ENCODE data around the gene NKD2. TPM values are rescaled to one million over a fixed set of nuclear protein-coding genes. Genes with fewer than 3 reads are reported as not detected.
"Not testable (repeated sequence)": the region's sequence is repeated elsewhere in the genome, so short reads cannot be mapped to it uniquely, and the experiment has no call there.

Gene NKD2
- total RNA-seq, 2 experiments from 2014 or later, result 0.17 to 0.30 TPM

DNA sequence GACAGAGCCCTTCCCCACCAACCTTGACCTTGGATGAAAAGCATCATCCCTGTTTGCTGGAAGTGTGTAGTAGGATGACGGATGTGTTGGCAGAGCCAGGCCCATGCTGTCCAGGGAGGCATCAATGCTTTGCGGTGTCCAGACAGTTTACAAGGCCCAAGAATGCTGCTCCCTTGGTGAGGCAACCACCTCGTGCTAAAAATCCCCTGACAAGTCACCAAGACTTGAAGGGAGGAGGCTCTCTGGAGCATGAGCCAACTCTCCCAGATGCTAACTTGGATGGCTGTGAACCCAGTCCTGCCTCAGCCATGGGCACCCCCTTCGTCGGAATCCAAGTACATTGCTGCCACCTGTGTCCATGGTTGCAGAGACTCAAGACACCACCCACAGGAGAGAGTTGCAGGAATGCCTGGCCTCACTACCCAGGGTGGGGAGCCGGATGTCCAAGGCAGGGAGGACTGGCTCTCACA is 9.5 kb upstream of the NKD2 start:
- H3K27ac ChIP-seq (ENCODE audit: low read depth in 1 of 2, low read length in 2 of 2), result no peak overlapping the region
- H3K36me3 Mint-ChIP-seq (ENCODE audit: low read depth), result no peaks in the 10 kb centered on the region
- no peaks in the 10 kb centered on the region for H3K9me3 ChIP-seq (ENCODE audit: control insufficient read depth in 1 of 2, insufficient read depth in 1 of 2, low read length in 2 of 2)
- H3K4me1 ChIP-seq (ENCODE audit: insufficient read depth, low read length), result peaks cover 14% of the 10 kb centered on the region
- no peak for TF ChIP-seq CTCF (IDR thresholded peaks at IDR 0.05)
- H3K27me3 Mint-ChIP-seq, result no peaks in the 10 kb centered on the region
- DNase-seq, result no peak
- no peaks in the 10 kb centered on the region for H3K9me3 Mint-ChIP-seq
- no peak overlapping the region for H3K4me3 ChIP-seq (ENCODE audit: low read length)
- H3K27ac Mint-ChIP-seq, result no peak overlapping the region
- H3K4me3 Mint-ChIP-seq, result no peak overlapping the region
- intact Hi-C loops (cut with DNase I, micrococcal nuclease), result loop anchor here in 1 of 2 experiments (5.0 kb wide), 1 partner anchor 77 kb away; no protein-coding TSS in a partner anchor
- no peak for ATAC-seq (ENCODE audit: poor library complexity)
- H3K36me3 ChIP-seq (ENCODE audit: insufficient read depth, low read length), result no peaks in the 10 kb centered on the region
- H3K27me3 ChIP-seq (ENCODE audit: control insufficient read depth in 1 of 2, insufficient read depth in 2 of 2, low read length in 2 of 2), result no peaks in the 10 kb centered on the region
- ChIA-PET CTCF (no interaction called here), POLR2A (no interaction called here)
- peaks cover 27% of the 10 kb centered on the region for H3K4me1 Mint-ChIP-seq (ENCODE audit: low read depth)

- H3K27me3 ChIP-seq (ENCODE audit: control insufficient read depth in 1 of 2, insufficient read depth in 2 of 2, low read length in 2 of 2), result no peaks in the 10 kb centered on the region
- CTCF ChIA-PET, result no interaction called here
- POLR2A ChIA-PET, result no interaction called here
- Mint-ChIP-seq H3K27me3 (no peaks in the 10 kb centered on the region), H3K4me3 (no peak overlapping the region), H3K36me3 (ENCODE audit: low read depth) (no peaks in the 10 kb centered on the region), H3K9me3 (no peaks in the 10 kb centered on the region), H3K4me1 (ENCODE audit: low read depth) (peaks cover 27% of the 10 kb centered on the region), H3K27ac (no peak overlapping the region)
- DNase-seq (no peak), ATAC-seq (ENCODE audit: poor library complexity) (no peak)
- H3K27ac ChIP-seq (ENCODE audit: low read depth in 1 of 2, low read length in 2 of 2), result no peak overlapping the region
- peaks cover 20% of the 10 kb centered on the region for H3K4me1 ChIP-seq (ENCODE audit: insufficient read depth, low read length)
- H3K4me3 ChIP-seq (ENCODE audit: low read length), result no peak overlapping the region
- no peaks in the 10 kb centered on the region for H3K36me3 ChIP-seq (ENCODE audit: insufficient read depth, low read length)
- intact Hi-C loops (cut with DNase I, micrococcal nuclease), result loop anchor here in 1 of 2 experiments (5.0 kb wide), 1 partner anchor 77 kb away; no protein-coding TSS in a partner anchor
- TF ChIP-seq CTCF (IDR thresholded peaks at IDR 0.05), result no peak
- H3K9me3 ChIP-seq (ENCODE audit: control insufficient read depth in 1 of 2, insufficient read depth in 1 of 2, low read length in 2 of 2), result no peaks in the 10 kb centered on the region
Observed at GRCh38 chr5:999724-1000123, 8.9 kb upstream of the NKD2 start.

DNA sequence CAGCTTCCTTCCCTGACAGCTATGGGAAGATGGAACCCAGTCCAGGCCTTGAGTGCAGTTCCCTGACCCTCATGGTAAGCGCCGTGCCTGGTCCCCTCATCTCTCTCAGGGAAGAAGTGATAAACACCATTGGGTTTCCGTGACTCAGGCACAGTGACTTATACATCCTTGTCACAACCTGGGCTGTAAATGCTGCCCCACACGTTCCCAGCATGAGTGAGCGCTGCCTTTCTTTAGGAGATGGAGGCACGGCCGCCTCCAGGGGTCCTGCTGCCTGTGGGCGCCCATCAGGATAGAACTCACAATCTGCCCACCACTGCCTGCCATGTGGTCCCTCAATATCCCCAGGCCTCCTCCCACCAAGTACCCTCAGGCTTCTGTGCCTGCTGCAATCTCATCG is 8.3 kb upstream of the NKD2 start:
- POLR2A ChIA-PET, result no interaction called here
- no peaks in the 10 kb centered on the region for H3K27me3 Mint-ChIP-seq
- intact Hi-C loops (cut with DNase I, micrococcal nuclease), result no loop called here

DNA sequence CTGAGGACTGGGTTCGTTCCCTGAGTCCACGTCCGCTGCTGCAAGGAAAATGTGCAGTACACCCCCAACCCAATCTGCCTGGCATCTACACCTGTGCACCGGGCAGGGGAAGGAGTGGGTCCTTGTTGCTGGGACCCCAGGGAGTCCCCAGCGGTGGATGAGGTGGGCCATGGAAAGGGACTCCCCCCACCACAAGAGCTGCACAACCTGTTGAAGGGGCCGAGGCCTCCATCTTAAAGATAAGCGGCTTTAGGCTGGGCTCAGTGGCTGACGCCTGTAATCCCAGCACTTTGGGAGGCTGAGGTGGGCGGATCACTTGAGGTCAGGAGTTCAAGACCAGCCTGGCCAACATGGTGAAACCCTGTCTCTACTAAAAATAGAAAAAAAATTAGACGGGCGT is 7.8 kb upstream of the NKD2 start:
- H3K36me3 Mint-ChIP-seq (ENCODE audit: low read depth); H3K4me3 ChIP-seq (ENCODE audit: low read length); DNase-seq; H3K9me3 Mint-ChIP-seq; H3K27me3 ChIP-seq (ENCODE audit: control insufficient read depth in 1 of 2, insufficient read depth in 2 of 2, low read length in 2 of 2); H3K9me3 ChIP-seq (ENCODE audit: control insufficient read depth in 1 of 2, insufficient read depth in 1 of 2, low read length in 2 of 2); POLR2A ChIA-PET; intact Hi-C loops (cut with DNase I, micrococcal nuclease); ATAC-seq (ENCODE audit: poor library complexity); H3K27me3 Mint-ChIP-seq; H3K4me3 Mint-ChIP-seq; CTCF ChIA-PET; H3K27ac Mint-ChIP-seq; H3K36me3 ChIP-seq (ENCODE audit: insufficient read depth, low read length); H3K27ac ChIP-seq (ENCODE audit: low read depth in 1 of 2, low read length in 2 of 2): not testable (repeated sequence)
- H3K4me1 Mint-ChIP-seq (ENCODE audit: low read depth), result peaks cover 30% of the 10 kb centered on the region
- peaks cover 31% of the 10 kb centered on the region for H3K4me1 ChIP-seq (ENCODE audit: insufficient read depth, low read length)

More for the DNA sequence above, 8.3 kb upstream of the NKD2 start:
- TF ChIP-seq CTCF (IDR thresholded peaks at IDR 0.05), result no peak
- H3K27ac Mint-ChIP-seq, result no peak overlapping the region
- Histone ChIP-seq H3K36me3 (ENCODE audit: insufficient read depth, low read length) (no peaks in the 10 kb centered on the region), H3K9me3 (ENCODE audit: control insufficient read depth in 1 of 2, insufficient read depth in 1 of 2, low read length in 2 of 2) (peaks cover 0 to 1% of the 10 kb centered on the region in 2 experiments), H3K27ac (ENCODE audit: low read depth in 1 of 2, low read length in 2 of 2) (no peak overlapping the region), H3K27me3 (ENCODE audit: control insufficient read depth in 1 of 2, insufficient read depth in 2 of 2, low read length in 2 of 2) (peaks cover under 1 to 4% of the 10 kb centered on the region in 2 experiments), H3K4me3 (ENCODE audit: low read length) (no peak overlapping the region), H3K4me1 (ENCODE audit: insufficient read depth, low read length) (peaks cover 26% of the 10 kb centered on the region)
- ATAC-seq (ENCODE audit: poor library complexity), result no peak
- no peak overlapping the region for H3K4me3 Mint-ChIP-seq
- peaks cover 27% of the 10 kb centered on the region for H3K4me1 Mint-ChIP-seq (ENCODE audit: low read depth)
- H3K9me3 Mint-ChIP-seq, result no peaks in the 10 kb centered on the region
- no peak for DNase-seq
- CTCF ChIA-PET, result no interaction called here
- H3K36me3 Mint-ChIP-seq (ENCODE audit: low read depth), result no peaks in the 10 kb centered on the region

Measured in CD4-positive, alpha-beta T cell (primary cell).